GM12864 (cell line): ENCODE data around the gene GALNT14.
"Not testable (repeated sequence)": the region's sequence is repeated elsewhere in the genome, so short reads cannot be mapped to it uniquely, and the experiment has no call there.

Experiments
- DNase-seq: peaks from one replicate; pipeline ENCODE4 v3.0.0-alpha.2; 2011; ENCODE audit warnings: low read depth
- H3K4me3 ChIP-seq: 2 replicates; pipeline ENCODE4 v1.5.1; 2011; ENCODE audit warnings: mild to moderate bottlenecking, low read depth, low read length, control low read depth
- CTCF ChIP-seq: IDR thresholded peaks from 2 replicates; pipeline ENCODE4 v1.5.1; 2011; ENCODE audit warnings: low read depth, mild to moderate bottlenecking, moderate library complexity, low read length, control low read depth, inconsistent platforms; ENCODE audit errors: missing control alignments

The GALNT14 gene

GRCh38 chr2:31138037-31138962 lies at the start of gene GALNT14:
Gene GALNT14 (minus strand): TSS chr2:31138440. CDS start chr2:31138086, 354 bp downstream.
- DNase-seq: no peak
- H3K4me3 ChIP-seq: peak within 1 kb of the TSS; percentile 33
- TF ChIP-seq CTCF: peak; percentile 42

GRCh38 chr2:31187166-31187565 lies 48.9 kb upstream of the GALNT14 start:
- no peak for DNase-seq
- no peak overlapping the region for H3K4me3 ChIP-seq
- TF ChIP-seq CTCF: no peak

GRCh38 chr2:31183973-31184372 lies 45.7 kb upstream of the GALNT14 start:
- not testable (repeated sequence) for H3K4me3 ChIP-seq, DNase-seq

GRCh38 chr2:31176742-31177141 lies 38.5 kb upstream of the GALNT14 start:
- no peak for TF ChIP-seq CTCF
- DNase-seq: no peak
- H3K4me3 ChIP-seq: no peak overlapping the region

GRCh38 chr2:31171142-31171541 lies 32.9 kb upstream of the GALNT14 start:
- TF ChIP-seq CTCF: no peak
- H3K4me3 ChIP-seq: no peak overlapping the region
- DNase-seq: no peak

GRCh38 chr2:31170071-31170698 lies 31.9 kb upstream of the GALNT14 start:
- peak; percentile 27 for DNase-seq
- no peak overlapping the region for H3K4me3 ChIP-seq
- peak; percentile 95 for TF ChIP-seq CTCF

GRCh38 chr2:31168291-31168690 lies 30.1 kb upstream of the GALNT14 start:
- no peak for DNase-seq
- TF ChIP-seq CTCF: no peak
- H3K4me3 ChIP-seq: no peak overlapping the region
